ENCODE data around the gene CAPN15.

Gene CAPN15

GRCh38 chr16:548586-548985, 21.1 kb downstream of the CAPN15 start:
- DNase-seq, result no peak

GRCh38 chr16:549544-550263, 22.2 kb downstream of the CAPN15 start:
- no peak for DNase-seq

DNA sequence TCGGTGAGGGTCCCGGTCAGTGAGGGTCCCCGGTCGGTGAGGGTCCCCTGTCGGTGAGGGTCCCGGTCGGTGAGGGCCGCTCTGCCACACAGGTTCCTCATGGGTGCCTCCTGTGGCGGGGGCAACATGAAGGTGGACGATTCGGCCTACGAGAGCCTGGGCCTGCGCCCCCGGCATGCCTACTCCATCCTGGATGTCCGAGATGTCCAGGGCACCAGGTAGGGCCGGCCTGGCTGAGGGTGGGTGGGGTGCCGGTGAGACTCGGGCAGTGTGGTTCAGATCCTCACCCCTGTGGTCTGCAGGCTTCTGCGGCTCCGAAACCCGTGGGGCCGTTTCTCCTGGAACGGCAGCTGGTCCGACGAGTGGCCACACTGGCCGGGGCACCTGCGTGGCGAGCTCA, 23.7 kb downstream of the CAPN15 start:
- no peak for DNase-seq

DNA sequence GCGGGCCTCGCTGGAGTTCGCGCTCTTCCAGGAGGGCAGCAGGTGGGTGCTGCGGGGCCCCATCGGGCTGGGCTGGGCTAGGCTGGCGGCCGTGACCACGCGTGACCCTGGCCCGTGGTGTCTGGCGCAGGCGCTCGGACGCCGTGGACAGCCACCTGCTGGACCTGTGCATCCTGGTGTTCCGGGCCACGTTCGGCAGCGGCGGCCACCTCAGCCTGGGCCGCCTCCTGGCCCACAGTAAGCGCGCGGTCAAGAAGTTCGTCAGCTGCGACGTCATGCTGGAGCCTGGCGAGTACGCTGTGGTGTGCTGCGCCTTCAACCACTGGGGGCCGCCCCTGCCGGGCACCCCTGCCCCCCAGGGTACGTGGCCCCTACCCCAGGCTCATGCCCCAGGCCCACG, 24.7 kb downstream of the CAPN15 start:
- no peak for DNase-seq

DNA sequence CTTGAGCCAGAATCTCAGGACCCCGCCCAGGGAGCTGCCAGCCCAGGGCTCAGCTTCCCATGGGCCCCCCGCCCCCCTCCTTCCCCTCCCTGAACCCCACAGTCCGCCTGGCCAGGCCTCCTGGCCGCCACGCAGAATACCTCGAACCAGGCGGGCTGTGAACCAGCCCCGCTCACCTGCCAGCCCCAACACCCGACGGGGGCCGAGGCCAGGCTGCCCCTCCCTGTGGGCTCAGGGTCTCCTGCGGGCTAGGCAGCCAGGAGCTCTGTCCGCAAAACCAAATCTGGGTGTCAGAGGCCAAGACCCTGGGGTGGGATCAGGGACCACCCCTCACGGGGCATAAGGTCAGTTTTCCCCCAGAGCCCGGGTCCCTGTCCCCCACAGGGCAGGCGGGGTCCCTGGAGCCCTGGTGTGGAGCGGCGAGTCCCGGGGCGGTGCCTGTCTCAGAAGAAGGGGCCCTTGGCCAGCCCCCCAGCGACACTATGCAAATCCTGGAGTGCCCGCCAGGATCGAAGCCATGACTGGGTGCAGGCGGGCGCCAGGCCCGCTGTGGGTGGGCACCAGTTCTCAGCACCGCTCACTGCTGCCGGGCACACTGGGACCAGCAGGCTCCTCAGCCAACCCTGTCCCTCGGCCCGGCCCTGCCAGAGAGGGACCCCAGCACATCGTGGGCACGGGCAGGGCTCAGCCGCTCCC, 26.2 kb downstream of the CAPN15 start:
- DNase-seq, result no peak

DNA sequence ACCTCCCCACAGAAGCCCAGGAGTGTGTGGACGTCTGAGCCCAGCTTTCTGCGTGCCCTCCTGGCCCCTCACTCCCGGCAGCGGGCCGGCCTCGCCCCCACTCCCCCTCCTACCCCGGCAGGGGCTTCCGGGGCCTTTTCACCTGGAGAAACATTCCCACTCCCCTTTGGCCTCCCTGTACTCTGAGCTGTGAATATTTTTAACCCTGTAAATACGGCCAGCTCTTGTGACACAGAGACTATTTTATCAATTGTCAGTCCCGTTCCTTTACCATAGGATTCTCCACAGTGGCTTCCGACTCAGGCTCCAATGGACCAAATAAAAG, 26.7 kb downstream of the CAPN15 start:
- DNase-seq, result no peak

DNA sequence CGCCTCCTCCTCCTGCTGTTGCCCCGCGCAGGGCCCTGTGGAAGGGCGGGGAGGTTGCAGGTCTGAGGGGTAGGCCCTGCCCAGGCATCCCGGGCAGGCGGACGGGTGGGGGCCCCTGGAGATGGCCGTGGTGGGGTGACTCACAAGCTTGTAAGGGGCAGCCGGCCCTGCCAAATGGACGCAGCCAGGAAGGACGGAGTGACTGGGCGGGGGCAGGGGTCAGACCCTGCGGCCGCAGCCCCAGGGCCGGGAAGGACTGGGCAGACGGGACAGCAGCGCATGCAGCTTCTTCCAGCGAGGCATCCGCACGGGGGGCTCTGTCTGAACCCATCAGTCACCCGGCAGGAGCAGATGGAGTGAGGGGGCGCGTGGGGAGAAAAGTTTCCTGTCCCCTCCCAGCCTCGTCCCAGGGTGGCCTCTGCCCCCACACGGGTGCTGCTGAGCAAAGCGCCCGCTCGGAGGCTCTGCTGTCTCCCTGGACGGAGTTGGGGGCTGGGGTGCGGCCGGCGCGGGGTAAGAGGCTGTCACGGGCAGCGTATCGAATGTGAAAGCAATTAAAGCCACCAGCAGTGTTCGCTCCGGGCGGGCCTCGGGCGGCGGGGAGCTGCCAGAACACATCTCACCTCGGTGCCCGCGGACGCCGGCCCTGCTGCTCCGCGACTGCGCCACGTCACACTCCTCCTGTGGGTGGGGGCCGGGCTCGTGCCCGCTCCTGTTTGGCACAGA, 27.3 kb downstream of the CAPN15 start:
- DNase-seq, result peak; percentile 21

GRCh38 chr16:555528-556473, 28.3 kb downstream of the CAPN15 start:
- DNase-seq, result no peak

DNA sequence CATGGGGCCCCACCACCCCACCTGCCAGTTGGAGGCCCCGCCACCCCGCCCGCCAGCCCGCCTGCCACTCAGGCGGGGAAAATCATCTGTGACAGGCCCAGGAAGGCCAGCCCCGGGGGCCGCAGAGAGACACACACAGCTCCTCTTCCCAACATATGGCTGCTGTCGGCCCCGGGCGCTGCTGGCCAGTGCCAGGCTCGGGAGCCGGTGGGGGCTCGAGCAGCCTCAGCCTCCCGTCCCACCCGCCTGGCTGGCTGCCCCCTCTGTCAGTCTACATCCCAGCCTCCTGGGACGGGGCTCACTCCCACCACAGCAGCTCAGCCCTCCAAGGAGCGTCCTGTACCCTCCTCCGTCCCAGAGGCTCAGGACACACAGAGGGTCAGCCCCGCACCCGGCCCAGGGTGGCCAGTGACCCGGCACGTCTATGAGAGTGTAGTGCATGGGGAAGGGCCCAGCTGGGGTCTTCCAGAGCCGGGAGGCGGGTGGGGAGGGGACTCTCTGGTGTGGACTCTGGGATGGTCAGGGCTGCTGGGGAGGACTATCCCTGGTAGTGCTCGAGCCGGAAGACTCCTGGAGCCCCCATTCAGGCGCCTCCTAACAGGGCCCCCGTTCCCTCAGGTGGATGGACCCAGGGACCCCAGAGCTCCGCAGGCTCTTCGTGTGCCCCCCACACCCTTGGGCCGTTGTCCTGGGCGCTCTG, 29.1 kb downstream of the CAPN15 start:
- no peak for DNase-seq

- DNase-seq, result no peak
Observed at GRCh38 chr16:557463-558297, 30.2 kb downstream of the CAPN15 start.

GRCh38 chr16:558298-559020, 30.9 kb downstream of the CAPN15 start:
- DNase-seq, result no peak

DNA sequence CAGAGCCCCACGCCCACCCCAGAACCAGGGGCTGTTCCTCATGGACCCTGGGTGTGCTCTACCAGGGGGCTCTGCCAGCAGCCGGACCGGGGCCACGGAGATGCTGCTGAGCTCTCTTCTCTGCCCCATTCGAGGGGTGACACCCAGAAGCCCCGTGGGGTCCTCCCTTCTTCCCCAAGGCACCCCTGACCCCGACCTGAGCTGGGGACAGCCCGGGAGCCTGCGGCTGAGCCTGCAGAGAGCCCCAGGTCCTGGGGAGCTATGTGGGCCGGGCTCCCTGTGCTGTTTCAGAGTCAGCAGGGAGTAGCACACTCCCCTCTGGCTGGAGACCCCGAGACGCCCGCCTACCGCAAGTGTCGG, 31.5 kb downstream of the CAPN15 start:
- no peak for DNase-seq

- no peak for DNase-seq
Observed at GRCh38 chr16:559411-560203, 32.1 kb downstream of the CAPN15 start.

GRCh38 chr16:560204-560700, 32.7 kb downstream of the CAPN15 start, which contains the start of gene PRR35:
PRR35 (plus strand) TSS chr16:560394; CDS start chr16:563295, 2,901 bp downstream.
- no peak for DNase-seq

GRCh38 chr16:560701-561412, 33.3 kb downstream of the CAPN15 start:
- DNase-seq, result no peak

DNA sequence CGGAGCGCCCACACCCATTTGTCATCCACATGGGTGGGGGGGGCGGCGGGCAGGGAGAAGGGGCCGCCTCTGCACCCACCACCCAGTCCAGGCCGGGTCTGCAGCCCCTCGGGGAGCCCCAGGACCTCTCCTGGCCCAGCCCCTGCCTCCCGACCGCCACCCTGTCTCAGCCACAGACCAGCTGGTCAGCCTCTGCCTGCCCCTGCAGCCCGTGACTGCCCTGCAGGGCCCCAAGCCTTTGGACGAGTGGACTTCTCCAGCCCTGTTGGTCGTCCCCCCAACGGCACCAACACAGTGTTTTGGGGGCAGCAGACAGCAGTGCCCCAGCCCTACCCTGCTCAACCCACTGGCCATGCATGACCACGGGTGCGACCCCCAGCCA, 33.9 kb downstream of the CAPN15 start:
- DNase-seq, result no peak

- DNase-seq, result no peak
Observed at GRCh38 chr16:561957-562938, 34.7 kb downstream of the CAPN15 start.
